GM12878 (cell line): Measurements from ENCODE around the gene LHX5. TPM values are rescaled to one million over a fixed set of nuclear protein-coding genes. Genes with fewer than 3 reads are reported as not detected.

Source experiments
- ATAC-seq: fragments of 200-7000 bp; cut with Tn5 transposase; 3 replicates; pipeline ENCODE4 v1.9.1; 2020; ENCODE audit warnings: mild to moderate bottlenecking, moderate library complexity
- BruUV-seq: library from RNA; stranded (reverse); fragments of 400-500 nt; replicated peaks from 2 replicates; lab custom pipeline; 2021; lab: Mats Ljungman, UMichigan
- CTCF ChIA-PET: fragments of 300-600 bp; sonication (Branson Sonifier 250); formaldehyde crosslinking; extraction: SDS; loops from one replicate; lab custom pipeline; 2021; ENCODE audit warnings: inconsistent platforms; lab: Yijun Ruan, JAX
- POLR2A ChIA-PET: fragments of 350-600 bp; formaldehyde crosslinking; extraction: SDS; loops from one replicate; lab custom pipeline; 2021; ENCODE audit warnings: inconsistent platforms; lab: Charles Lee
- RAD21 ChIA-PET: fragments of 300-600 bp; sonication (Branson Sonifier 250); formaldehyde crosslinking; loops from one replicate; lab custom pipeline; 2023; ENCODE audit warnings: antibody characterized with exemption; ENCODE audit not compliant: unreplicated experiment; lab: Charles Lee
- SMC1A ChIA-PET: fragments of 300-600 bp; sonication (Branson Sonifier 250); formaldehyde crosslinking; loops from one replicate; lab custom pipeline; 2023; ENCODE audit not compliant: unreplicated experiment, uncharacterized antibody; lab: Charles Lee
- DNase-seq: peaks from one replicate; pipeline ENCODE4 v3.0.0-alpha.2; 2011; ENCODE audit warnings: low read depth, low spot score
- FAIRE-seq: peaks from 3 replicates; lab custom pipeline; 2011; peaks lifted over from hg19 to GRCh38; lab: Jason Lieb, UNC
- H2AFZ ChIP-seq: 2 replicates; pipeline ENCODE4 v1.6.0; 2011; ENCODE audit warnings: low read depth, low read length, control low read depth; ENCODE audit not compliant: control insufficient read depth
- H3K27ac ChIP-seq: 2 replicates; pipeline ENCODE4 v1.5.1; 2011; ENCODE audit warnings: control low read depth; ENCODE audit not compliant: control insufficient read depth, insufficient read depth
- H3K27me3 ChIP-seq, 2 experiments: replicated peaks in 1 of 2; 2 replicates each; pipeline versions ENCODE4 v1.6.0 to v1.6.1; 2011; ENCODE audit warnings: low read length in 1 of 2; ENCODE audit not compliant: control insufficient read depth in 2 of 2, insufficient read depth in 2 of 2
- H3K36me3 ChIP-seq, 2 experiments: 2 replicates each; pipeline ENCODE4 v1.5.1; 2011; ENCODE audit warnings: low read length in 1 of 2; ENCODE audit not compliant: control insufficient read depth in 2 of 2, insufficient read depth in 2 of 2
- H3K4me1 ChIP-seq: 2 replicates; pipeline ENCODE4 v1.6.1; 2011; ENCODE audit warnings: mild to moderate bottlenecking, low read length, moderate library complexity, mixed read lengths; ENCODE audit not compliant: control insufficient read depth, insufficient read depth
- H3K4me2 ChIP-seq: 2 replicates; pipeline ENCODE4 v1.6.0; 2011; ENCODE audit warnings: control low read depth; ENCODE audit not compliant: control insufficient read depth, insufficient read depth
- H3K4me3 ChIP-seq: fragments of 200-600 bp; sonication (generic); 2 replicates; pipeline ENCODE4 v1.5.1; 2016
- H3K79me2 ChIP-seq: 2 replicates; pipeline ENCODE4 v1.6.0; 2011; ENCODE audit warnings: low read length; ENCODE audit not compliant: control insufficient read depth, insufficient read depth
- H3K9ac ChIP-seq: 2 replicates; pipeline ENCODE4 v1.8.0; 2011; ENCODE audit warnings: low read length, control low read depth, mixed read lengths; ENCODE audit not compliant: control insufficient read depth, insufficient read depth
- H3K9me3 ChIP-seq: replicated peaks from 3 replicates; pipeline ENCODE4 v1.5.1; 2011; ENCODE audit warnings: mild to moderate bottlenecking, low read length; ENCODE audit not compliant: control insufficient read depth, insufficient read depth
- H4K20me1 ChIP-seq: 2 replicates; pipeline ENCODE4 v1.6.0; 2011; ENCODE audit not compliant: control insufficient read depth, insufficient read depth
- CHD1 ChIP-seq: IDR thresholded peaks from 2 replicates; pipeline ENCODE4 v1.6.1; 2012; ENCODE audit warnings: low read depth, low read length, improper control_type of control experiment
- REST ChIP-seq: IDR thresholded peaks from 2 replicates; pipeline ENCODE4 v1.6.1; 2012; ENCODE audit warnings: mild to moderate bottlenecking, low read depth, low read length
- WGBS: methylation state at CpG from one replicate; pipeline ENCODE4 v1.1.6; 2016; ENCODE audit warnings: low lambda C conversion rate; ENCODE audit not compliant: insufficient replicate concordance, insufficient coverage; ENCODE audit errors: missing lambda C conversion rate; 5-methylcytosine and 5-hydroxymethylcytosine counted together
- in situ Hi-C: fragments of 300-500 bp; cut with MboI; formaldehyde crosslinking; loops from 9 replicates; pipeline ENCODE4 v1.14.3; 2018; ENCODE audit warnings: mixed read lengths
- intact Hi-C: fragments of 100-400 bp; cut with micrococcal nuclease; formaldehyde crosslinking; loops from one replicate; pipeline ENCODE4 v1.14.2; 2022; ENCODE audit not compliant: unreplicated experiment
- polyA plus RNA-seq, 11 experiments: library from polyadenylated mRNA; depleted of rRNA in 4 of 11; unstranded in 6 of 11; stranded (reverse) in 5 of 11; fragments of >200 nt; fragmentation: Nextera tagmentation in 4 of 11; fragmentation: Illumina TruSeq in 1 of 11; extraction: Ambion mirVana in 4 of 11; extraction: Trizol in 1 of 11; gene quantifications; 1 replicate in 1 of 11; 2 replicates in 10 of 11; pipeline versions ENCODE4 v1.2.1 to v1.2.3, GENCODE V29; 2011 to 2016; ENCODE audit warnings: inconsistent platforms in 2 of 11, missing spikeins in 2 of 11, low read depth in 1 of 11
- total RNA-seq, 4 experiments: library from RNA; depleted of rRNA in 3 of 4; stranded (reverse); fragments of >200 nt in 3 of 4; fragmentation: Illumina TruSeq in 1 of 4; extraction: Trizol in 1 of 4; gene quantifications; 2 replicates each; pipeline versions ENCODE4 v1.2.1 to v1.2.3, GENCODE V29; 2013 to 2021
- TF ChIP-seq, protein P1 (sequence below): fragments of 450-650 bp; IDR thresholded peaks from 2 replicates; pipeline ENCODE4 v1.6.1; 2017; ENCODE audit warnings: mild to moderate bottlenecking, moderate library complexity

The LHX5 gene
- total and polyA plus RNA-seq, 10 of the 15 experiments (the other 5 are each of a cell fraction or from before 2014, with no cell fraction given) = 0.03 TPM; not detected in 9

GRCh38 chr12:113476176-113476986 lies 4.7 kb upstream of the LHX5 start (continued):
- TF ChIP-seq, protein P1, sequence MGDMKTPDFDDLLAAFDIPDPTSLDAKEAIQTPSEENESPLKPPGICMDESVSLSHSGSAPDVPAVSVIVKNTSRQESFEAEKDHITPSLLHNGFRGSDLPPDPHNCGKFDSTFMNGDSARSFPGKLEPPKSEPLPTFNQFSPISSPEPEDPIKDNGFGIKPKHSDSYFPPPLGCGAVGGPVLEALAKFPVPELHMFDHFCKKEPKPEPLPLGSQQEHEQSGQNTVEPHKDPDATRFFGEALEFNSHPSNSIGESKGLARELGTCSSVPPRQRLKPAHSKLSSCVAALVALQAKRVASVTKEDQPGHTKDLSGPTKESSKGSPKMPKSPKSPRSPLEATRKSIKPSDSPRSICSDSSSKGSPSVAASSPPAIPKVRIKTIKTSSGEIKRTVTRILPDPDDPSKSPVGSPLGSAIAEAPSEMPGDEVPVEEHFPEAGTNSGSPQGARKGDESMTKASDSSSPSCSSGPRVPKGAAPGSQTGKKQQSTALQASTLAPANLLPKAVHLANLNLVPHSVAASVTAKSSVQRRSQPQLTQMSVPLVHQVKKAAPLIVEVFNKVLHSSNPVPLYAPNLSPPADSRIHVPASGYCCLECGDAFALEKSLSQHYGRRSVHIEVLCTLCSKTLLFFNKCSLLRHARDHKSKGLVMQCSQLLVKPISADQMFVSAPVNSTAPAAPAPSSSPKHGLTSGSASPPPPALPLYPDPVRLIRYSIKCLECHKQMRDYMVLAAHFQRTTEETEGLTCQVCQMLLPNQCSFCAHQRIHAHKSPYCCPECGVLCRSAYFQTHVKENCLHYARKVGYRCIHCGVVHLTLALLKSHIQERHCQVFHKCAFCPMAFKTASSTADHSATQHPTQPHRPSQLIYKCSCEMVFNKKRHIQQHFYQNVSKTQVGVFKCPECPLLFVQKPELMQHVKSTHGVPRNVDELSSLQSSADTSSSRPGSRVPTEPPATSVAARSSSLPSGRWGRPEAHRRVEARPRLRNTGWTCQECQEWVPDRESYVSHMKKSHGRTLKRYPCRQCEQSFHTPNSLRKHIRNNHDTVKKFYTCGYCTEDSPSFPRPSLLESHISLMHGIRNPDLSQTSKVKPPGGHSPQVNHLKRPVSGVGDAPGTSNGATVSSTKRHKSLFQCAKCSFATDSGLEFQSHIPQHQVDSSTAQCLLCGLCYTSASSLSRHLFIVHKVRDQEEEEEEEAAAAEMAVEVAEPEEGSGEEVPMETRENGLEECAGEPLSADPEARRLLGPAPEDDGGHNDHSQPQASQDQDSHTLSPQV = no peak
- no peak for TF ChIP-seq CHD1

DNA sequence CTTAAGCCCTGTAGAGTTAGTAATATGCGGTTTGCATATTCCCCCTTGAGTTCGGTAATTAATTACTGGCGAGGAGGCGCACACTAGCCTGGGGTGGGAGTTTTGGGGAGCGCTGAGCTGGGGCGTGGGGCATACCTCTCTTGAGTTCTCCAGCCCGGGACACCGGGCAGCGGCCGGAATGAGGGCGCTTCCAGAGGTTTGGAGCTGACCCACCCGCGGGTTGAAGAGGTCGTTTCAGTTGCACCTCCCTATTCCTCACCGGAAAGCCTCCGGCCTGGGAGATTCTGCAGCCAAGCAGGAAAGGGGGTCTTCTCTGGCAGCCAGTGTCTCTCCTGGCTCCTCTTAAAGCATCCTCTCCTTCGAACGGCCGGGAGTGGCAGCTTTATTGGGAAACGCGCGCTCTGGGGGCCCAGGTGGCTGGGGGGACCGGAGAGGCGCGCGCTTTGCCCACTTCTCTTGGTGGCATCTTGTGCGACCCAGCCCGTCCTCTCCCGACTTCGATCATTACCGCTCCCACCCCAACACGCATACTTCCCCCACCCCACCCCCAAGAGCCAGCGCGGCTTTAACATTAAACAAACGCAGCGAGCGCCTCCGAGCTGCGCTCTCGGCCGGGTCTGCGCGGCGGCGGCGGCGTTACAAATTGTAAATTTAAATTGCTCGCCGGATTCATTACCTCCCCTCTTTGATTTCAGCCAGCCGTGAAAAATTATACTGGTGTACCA lies 3.9 kb upstream of the LHX5 start:
- H4K20me1 ChIP-seq = no peaks in the 10 kb centered on the region
- no peak overlapping the region for H3K9ac ChIP-seq
- ChIA-PET RAD21 (no interaction called here), SMC1A (no interaction called here), POLR2A (no interaction called here), CTCF (no interaction called here)
- ATAC-seq (no peak), DNase-seq (no peak), FAIRE-seq (no peak)
- H2AFZ ChIP-seq = no peak overlapping the region
- no peak for TF ChIP-seq REST
- no peaks in the 10 kb centered on the region for H3K36me3 ChIP-seq
- intact Hi-C loops (no loop called here), in situ Hi-C loops (no loop called here)
- no peaks in the 10 kb centered on the region for H3K79me2 ChIP-seq
- no peaks in the 10 kb centered on the region; the same call in 2 of the 3 replicates for H3K9me3 ChIP-seq
- no peaks in the 10 kb centered on the region for H3K4me1 ChIP-seq
- 58% methylated on average over 44 of the region's 50 CpGs for WGBS
- H3K27ac ChIP-seq = no peak overlapping the region
- peaks cover 16 to 30% of the 10 kb centered on the region in 2 experiments for H3K27me3 ChIP-seq
- no peak overlapping the region for H3K4me3 ChIP-seq
- no peak overlapping the region for H3K4me2 ChIP-seq
- no TSS peak for BruUV-seq
